ENCODE measurements around the gene LRPAP1.
"Not testable (repeated sequence)": the region's sequence is repeated elsewhere in the genome, so short reads cannot be mapped to it uniquely, and the experiment has no call there.

DNA sequence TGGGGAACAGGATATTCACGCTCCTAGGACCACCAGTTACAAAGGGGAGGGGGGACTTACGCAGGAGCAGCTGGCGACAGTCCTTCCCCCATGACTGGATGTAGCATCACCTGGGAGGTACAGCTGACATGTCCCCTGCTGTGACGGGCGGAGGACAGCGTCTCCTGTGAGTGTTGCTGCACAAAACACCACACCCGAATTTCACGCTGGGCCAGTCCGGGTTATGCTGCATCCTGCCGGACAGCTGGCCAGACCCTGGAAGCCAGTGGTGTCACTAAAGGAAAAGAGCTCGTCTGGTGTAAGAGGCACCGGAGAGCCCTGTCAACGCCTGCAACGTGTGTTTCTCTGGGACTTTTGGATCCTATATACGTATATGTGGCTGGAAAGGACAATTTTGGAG is 38.7 kb upstream of the LRPAP1 start:
- TF ChIP-seq YY2, CTCF, ZNF26, ZNF174 (tag by site-specific recombination; IDR thresholded peaks at IDR 0.05): not testable (repeated sequence)

Measured in HEK293 (cell line).